Adrenal gland (tissue), 5 donors: ENCODE results near the gene NAALADL2.

ENCODE experiments used
- CTCF ChIP-seq, 6 experiments: fragments of 450-650 bp in 4 of 6; fragments of 200-600 bp in 2 of 6; sonication (generic) in 1 of 6; IDR thresholded peaks; 1 replicate in 5 of 6; 2 replicates in 1 of 6; pipeline versions ENCODE4 v1.5.1 to v1.8.0; 2016 to 2021; ENCODE audit warnings: antibody characterized with exemption in 6 of 6, mild to moderate bottlenecking in 2 of 6, moderate library complexity in 1 of 6
- POLR2A ChIP-seq, 2 donors: fragments of 450-650 bp; IDR thresholded peaks; one replicate each; pipeline ENCODE4 v1.6.1; 2017; ENCODE audit warnings: antibody characterized with exemption in 2 of 2, mild to moderate bottlenecking in 2 of 2, moderate library complexity in 1 of 2
- donor health status: DM: no; HTN: no; CAD: no.

- no peak for TF ChIP-seq CTCF (IDR thresholded peaks at IDR 0.05)
- TF ChIP-seq POLR2A (IDR thresholded peaks at IDR 0.05), result no peak
Observed at GRCh38 chr3:175640958-175641357, 781.8 kb downstream of the NAALADL2 start.
